A549 (cell line): Measurements from ENCODE around the gene MAP3K9.
"Not testable (repeated sequence)": the region's sequence is repeated elsewhere in the genome, so short reads cannot be mapped to it uniquely, and the experiment has no call there.

Experiments
- CHD2 ChIP-seq: fragments of 150-350 bp; IDR thresholded peaks from 2 replicates; pipeline ENCODE4 v1.6.1; 2014; ENCODE audit warnings: low read length; ENCODE audit not compliant: partially characterized antibody
- EP300 ChIP-seq, 2 experiments: fragments of >200 bp; sonication (Bioruptor Twin); formaldehyde crosslinking; IDR thresholded peaks; 2 replicates in 1 of 2; 3 replicates in 1 of 2; pipeline ENCODE4 v1.6.1; 2016 to 2017
- ESRRA ChIP-seq: fragments of 150-350 bp; IDR thresholded peaks from 2 replicates; pipeline ENCODE4 v1.6.1; 2014; ENCODE audit warnings: mild to moderate bottlenecking, low read length, borderline replicate concordance
- HOXA7 ChIP-seq: fragments of 250-450 bp; sonication (Bioruptor Pico); IDR thresholded peaks from 2 replicates; pipeline ENCODE4 v1.5.0; 2020; ENCODE audit warnings: mild to moderate bottlenecking, moderate library complexity
- JUN ChIP-seq, 2 experiments: fragments of >200 bp; sonication (Bioruptor Twin); formaldehyde crosslinking; IDR thresholded peaks; 2 replicates in 1 of 2; 3 replicates in 1 of 2; pipeline ENCODE4 v1.6.1; 2016 to 2017
- MYC ChIP-seq: IDR thresholded peaks from 2 replicates; pipeline ENCODE4 v1.6.1; 2012; ENCODE audit warnings: mild to moderate bottlenecking, inconsistent platforms, low read length, improper control_type of control experiment, borderline replicate concordance
- POLR2A ChIP-seq: IDR thresholded peaks from 2 replicates; pipeline ENCODE4 v1.6.1; 2012; ENCODE audit warnings: mild to moderate bottlenecking, low read length
- RAD21 ChIP-seq, 2 experiments: fragments of >200 bp in 1 of 2; sonication (Bioruptor Twin) in 1 of 2; formaldehyde crosslinking in 1 of 2; IDR thresholded peaks in 1 of 2; conservative IDR thresholded peaks in 1 of 2; 2 replicates in 1 of 2; 3 replicates in 1 of 2; pipeline ENCODE4 v1.6.1; 2012 to 2018; ENCODE audit warnings: inconsistent platforms in 1 of 2
- RNF2 ChIP-seq: fragments of 200-600 bp; sonication (generic); IDR thresholded peaks from 2 replicates; pipeline ENCODE4 v1.6.1; 2016; ENCODE audit warnings: low read depth, mild to moderate bottlenecking, antibody characterized with exemption, moderate library complexity, borderline replicate concordance
- TP53 ChIP-seq: fragments of 250-450 bp; sonication (Bioruptor Pico); IDR thresholded peaks from 2 replicates; pipeline ENCODE4 v1.5.0; 2021; ENCODE audit warnings: mild to moderate bottlenecking, moderate library complexity
- TF ChIP-seq, protein P1 (sequence below): fragments of >200 bp; sonication (Bioruptor Twin); formaldehyde crosslinking; IDR thresholded peaks from 3 replicates; pipeline ENCODE4 v1.5.1; 2016
- TF ChIP-seq, protein P2 (sequence below): IDR thresholded peaks from 2 replicates; pipeline ENCODE4 v1.6.1; 2012
- TF ChIP-seq, protein P3 (sequence below): fragments of 250-450 bp; sonication (Bioruptor Pico); IDR thresholded peaks from 2 replicates; pipeline ENCODE4 v1.5.0; 2021; ENCODE audit warnings: mild to moderate bottlenecking, moderate library complexity, borderline replicate concordance

GRCh38 chr14:70853658-70854057 is 44.3 kb upstream of the MAP3K9 start:
- TF ChIP-seq EP300 (IDR thresholded peaks at IDR 0.05); JUN (IDR thresholded peaks at IDR 0.05); POLR2A; TP53 (CRISPR knock-in tag); RNF2; RAD21 (conservative IDR thresholded peaks at IDR 0.05 in 1 of 2, IDR thresholded peaks at IDR 0.05 in 1 of 2); MYC; HOXA7; ESRRA; CHD2: not testable (repeated sequence)
- TF ChIP-seq, protein P1, sequence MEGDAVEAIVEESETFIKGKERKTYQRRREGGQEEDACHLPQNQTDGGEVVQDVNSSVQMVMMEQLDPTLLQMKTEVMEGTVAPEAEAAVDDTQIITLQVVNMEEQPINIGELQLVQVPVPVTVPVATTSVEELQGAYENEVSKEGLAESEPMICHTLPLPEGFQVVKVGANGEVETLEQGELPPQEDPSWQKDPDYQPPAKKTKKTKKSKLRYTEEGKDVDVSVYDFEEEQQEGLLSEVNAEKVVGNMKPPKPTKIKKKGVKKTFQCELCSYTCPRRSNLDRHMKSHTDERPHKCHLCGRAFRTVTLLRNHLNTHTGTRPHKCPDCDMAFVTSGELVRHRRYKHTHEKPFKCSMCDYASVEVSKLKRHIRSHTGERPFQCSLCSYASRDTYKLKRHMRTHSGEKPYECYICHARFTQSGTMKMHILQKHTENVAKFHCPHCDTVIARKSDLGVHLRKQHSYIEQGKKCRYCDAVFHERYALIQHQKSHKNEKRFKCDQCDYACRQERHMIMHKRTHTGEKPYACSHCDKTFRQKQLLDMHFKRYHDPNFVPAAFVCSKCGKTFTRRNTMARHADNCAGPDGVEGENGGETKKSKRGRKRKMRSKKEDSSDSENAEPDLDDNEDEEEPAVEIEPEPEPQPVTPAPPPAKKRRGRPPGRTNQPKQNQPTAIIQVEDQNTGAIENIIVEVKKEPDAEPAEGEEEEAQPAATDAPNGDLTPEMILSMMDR: not testable (repeated sequence)
- TF ChIP-seq, protein P2, sequence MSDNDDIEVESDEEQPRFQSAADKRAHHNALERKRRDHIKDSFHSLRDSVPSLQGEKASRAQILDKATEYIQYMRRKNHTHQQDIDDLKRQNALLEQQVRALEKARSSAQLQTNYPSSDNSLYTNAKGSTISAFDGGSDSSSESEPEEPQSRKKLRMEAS: not testable (repeated sequence)
- TF ChIP-seq, protein P3, sequence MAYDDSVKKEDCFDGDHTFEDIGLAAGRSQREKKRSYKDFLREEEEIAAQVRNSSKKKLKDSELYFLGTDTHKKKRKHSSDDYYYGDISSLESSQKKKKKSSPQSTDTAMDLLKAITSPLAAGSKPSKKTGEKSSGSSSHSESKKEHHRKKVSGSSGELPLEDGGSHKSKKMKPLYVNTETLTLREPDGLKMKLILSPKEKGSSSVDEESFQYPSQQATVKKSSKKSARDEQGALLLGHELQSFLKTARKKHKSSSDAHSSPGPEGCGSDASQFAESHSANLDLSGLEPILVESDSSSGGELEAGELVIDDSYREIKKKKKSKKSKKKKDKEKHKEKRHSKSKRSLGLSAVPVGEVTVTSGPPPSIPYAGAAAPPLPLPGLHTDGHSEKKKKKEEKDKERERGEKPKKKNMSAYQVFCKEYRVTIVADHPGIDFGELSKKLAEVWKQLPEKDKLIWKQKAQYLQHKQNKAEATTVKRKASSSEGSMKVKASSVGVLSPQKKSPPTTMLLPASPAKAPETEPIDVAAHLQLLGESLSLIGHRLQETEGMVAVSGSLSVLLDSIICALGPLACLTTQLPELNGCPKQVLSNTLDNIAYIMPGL: not testable (repeated sequence)
